SH-SY5Y (cell line): ENCODE results near the gene NFATC2.

Source experiments
- GATA2 ChIP-seq: IDR thresholded peaks from 2 replicates; pipeline ENCODE4 v1.6.1; 2011; ENCODE audit warnings: mild to moderate bottlenecking, low read depth, low read length
- GATA3 ChIP-seq: IDR thresholded peaks from 2 replicates; pipeline ENCODE4 v1.6.1; 2011; ENCODE audit warnings: low read depth, mild to moderate bottlenecking, low read length, moderate library complexity

DNA sequence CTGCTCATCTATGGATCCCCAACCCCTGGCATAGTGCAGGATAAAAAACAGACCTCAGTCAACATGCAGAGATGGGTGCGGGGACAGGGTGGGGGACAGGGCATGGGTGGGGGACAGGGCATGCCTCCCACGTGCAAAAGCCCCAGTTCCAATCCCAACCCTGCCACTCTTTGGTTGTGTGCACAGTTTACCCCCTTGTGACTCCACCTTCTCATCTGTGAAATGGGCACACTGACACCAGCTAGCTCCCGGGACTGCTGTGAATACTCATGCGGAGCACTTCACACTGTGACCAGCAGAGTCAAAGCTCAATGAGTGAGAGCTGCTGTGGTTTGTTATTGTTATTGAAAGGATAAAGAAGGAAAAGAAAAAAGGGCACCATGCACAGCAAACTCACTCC lies 69.3 kb downstream of the NFATC2 start:
- TF ChIP-seq GATA2 (no peak), GATA3 (no peak)
